Cerebellar nuclear complex (tissue), 1 donor: ENCODE results near the gene SHISA6.
"Not testable (repeated sequence)": the region's sequence is repeated elsewhere in the genome, so short reads cannot be mapped to it uniquely, and the experiment has no call there.

Source experiments
- DNase-seq, 2 experiments: peaks; one replicate each; lab custom pipeline; 2025; lab: John Stamatoyannopoulos, UW

Gene SHISA6

DNA sequence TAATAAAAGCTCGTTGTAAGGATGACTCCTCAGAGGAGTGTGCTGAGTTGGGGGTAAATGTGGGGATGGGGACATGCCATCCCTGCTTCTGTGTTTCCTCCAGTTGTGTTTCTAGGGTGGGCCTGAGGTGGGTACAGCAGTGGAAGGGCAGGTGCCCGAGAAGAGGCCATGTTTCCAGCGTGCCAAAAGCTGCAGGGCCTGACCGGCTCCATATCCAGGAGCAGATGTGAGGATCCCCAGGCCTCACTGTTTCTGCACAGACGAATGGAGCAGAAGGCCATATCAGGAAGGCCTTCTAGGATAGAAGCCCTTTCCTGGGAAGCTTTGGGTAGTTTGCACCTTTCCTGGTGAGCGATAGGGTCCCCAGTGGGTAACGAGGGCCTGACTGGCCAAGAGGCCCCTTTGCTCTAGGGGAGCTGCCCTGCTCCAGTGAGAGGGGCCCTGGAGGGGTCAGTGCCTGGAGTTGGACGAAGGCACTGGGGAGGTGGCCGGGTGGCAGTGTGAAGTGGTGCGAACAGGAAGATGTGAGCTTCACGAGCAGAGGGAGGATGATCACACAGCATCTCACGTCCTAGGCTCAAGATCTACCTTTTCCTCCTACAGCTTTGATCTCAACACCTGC is 62.9 kb downstream of the SHISA6 start:
- no peak for DNase-seq

DNA sequence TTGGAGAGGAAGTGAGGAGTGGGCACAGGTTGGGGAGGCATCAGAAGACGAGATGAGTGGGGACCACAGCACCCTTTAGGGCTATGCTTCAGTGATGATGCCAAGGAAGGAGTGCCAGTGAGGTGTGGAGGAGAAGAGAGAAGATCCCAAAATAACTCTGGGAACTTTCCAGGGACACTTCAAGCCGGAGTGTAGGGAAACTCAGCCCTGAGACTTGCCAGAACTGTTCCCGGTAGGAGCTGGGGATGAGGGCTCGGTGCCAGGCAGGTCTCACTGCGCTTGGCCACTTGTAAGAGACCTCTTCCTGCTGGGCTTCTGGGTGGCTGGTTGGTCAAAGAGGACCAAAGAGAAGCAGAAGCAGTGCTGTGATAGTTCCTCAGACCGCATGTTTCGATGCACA is 63.6 kb downstream of the SHISA6 start:
- no peak for DNase-seq

DNA sequence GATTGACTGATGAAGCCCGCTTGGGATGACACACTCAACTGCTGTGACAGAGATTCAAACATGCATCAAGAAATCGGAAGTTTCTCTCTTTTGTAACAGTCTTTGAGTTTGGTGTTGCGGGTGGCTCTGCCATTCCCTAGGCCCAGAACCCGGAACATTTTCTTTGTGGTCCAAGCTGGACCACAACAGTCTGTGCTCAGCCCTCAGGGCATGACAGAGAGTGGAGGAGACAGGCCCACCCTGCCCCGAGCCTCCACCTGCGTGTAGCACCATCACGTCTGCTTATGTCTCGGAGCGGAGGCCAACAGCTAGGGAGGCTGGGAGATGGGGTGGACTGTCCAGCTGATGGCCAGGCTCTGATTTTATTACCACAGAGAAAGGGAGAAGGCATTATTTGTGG is 64.5 kb downstream of the SHISA6 start:
- no peak for DNase-seq

DNA sequence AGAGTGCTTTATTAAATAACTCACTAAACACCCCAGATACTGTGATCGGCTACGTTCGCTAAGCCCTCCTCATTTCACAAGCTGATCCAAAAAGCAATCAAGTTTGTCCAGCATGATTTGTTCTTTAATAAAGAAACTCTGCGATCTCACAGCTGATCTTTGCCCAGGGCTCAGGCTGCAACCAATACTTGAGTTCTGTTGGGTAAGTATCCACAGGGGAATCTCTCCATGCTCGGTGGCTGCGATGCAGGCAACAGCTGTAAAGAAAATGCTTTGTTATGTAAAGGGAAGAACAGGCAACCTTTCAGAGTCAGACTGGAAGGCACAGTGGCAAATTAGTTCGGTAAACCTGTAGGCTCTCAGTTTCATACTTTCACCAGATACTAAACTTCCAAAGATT is 67.5 kb downstream of the SHISA6 start:
- DNase-seq, result no peak

DNA sequence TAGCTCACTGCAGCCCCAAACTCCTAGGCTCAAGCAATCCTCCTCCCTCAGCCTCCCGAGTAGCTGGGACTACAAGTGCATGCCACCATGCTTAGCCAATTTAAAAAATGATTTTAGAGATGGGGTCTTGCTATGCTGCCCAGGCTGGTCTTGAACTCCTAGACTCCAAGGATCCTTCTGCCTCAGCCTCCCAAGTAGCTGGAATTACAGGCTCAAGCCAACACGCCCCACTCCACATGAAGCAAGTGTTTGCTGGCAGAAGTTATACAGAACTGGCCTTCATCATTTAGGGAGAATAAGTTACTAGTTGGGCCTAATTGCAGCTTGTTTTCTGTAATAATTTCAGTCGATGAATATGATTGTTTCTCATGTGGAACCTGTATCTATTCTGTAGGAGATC is 68.0 kb downstream of the SHISA6 start:
- DNase-seq, result no peak

DNA sequence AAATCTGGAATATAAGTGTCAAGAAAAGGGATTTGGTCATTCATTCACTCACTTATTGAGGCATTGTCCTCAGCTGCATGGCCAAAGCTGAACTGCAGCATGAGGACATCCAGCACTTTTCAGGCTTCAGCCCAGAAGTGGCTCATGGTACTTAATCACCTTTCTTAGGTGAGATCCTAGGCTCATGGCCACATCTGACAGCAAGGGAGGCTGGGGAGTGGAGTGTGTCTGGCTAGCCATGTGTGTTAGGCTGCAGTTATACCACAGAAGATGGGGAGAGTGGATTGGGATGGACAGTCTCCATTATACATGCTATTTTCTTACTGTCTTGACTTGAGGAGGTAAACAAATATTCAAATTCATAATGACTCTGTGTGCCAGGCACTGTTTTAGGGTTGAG is 68.8 kb downstream of the SHISA6 start:
- DNase-seq, result no peak

DNA sequence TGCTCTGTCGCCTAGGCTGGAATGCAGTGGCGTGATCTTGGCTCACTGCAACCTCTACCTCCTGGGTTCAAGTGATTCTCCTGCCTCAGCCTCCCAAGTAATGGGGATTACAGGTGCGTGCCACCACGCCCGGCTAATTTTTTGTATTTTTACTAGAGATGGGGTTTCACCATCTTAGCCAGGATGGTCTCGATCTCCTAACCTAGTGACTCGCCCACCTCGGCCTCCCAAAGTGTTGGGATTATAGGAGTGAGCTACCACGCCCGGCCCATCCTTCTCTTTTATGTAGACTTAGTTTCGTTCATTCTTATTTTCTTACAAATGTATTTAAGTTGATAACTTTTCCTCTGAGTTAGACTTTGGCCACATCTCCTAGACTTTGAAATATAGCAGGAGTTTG is 75.4 kb downstream of the SHISA6 start:
- DNase-seq, result not testable (repeated sequence)

DNA sequence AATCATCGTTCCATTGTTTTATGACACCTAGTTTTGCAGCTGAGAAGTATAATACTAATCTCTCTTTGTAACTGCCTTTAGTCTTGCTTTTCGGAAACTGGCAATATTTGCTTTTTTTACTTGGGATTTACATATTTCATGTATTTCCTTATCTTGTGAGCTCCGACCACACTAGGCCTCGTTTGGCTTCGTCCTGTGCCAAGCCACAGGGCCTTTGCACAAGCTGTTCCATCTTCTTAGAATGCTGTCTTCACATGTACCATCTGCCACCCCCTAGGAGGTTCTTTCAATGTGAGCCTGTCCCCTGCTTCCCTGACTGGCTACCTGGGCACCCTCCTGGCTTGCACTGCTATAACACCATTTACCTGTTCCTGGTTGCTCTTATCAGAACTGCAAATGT is 77.2 kb downstream of the SHISA6 start:
- no peak for DNase-seq

DNA sequence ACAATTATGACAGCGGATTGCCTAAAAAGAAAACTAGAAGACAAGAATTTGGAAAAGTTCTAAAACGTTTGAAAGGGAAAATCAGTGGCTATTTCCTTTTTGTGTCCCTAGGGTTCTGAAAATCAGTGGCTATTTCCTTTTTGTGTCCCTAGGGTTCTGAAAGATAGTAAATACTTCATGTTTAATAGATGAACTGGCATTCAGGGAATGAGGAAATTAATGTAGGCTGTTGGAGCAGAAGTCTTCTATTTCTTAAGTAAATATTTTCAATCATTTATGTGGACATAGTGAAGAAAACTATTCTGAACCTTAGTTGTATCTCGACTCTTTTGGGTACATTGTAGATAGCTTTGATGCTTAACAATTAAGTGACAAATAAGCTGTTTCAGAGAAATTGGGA is 78.9 kb downstream of the SHISA6 start:
- no peak for DNase-seq

DNA sequence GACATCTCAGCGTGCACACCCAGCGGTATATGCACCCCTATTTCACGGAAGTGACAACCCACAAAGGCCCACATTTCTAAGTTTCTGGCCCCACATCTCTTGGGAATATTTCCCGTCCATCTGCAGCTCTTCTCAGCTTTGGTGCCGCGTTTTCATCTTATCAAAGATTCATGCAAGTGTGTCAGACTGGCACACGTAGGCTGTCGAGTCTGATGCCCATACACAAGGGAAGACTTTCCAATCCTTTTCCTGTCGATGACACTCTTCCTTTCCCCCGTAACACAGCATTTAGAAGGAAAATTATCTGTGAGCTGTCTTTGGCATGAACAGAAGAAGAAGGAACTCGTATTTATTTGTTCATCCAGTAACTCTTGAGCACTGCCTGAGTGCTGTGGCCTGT is 83.0 kb downstream of the SHISA6 start:
- DNase-seq, result no peak

DNA sequence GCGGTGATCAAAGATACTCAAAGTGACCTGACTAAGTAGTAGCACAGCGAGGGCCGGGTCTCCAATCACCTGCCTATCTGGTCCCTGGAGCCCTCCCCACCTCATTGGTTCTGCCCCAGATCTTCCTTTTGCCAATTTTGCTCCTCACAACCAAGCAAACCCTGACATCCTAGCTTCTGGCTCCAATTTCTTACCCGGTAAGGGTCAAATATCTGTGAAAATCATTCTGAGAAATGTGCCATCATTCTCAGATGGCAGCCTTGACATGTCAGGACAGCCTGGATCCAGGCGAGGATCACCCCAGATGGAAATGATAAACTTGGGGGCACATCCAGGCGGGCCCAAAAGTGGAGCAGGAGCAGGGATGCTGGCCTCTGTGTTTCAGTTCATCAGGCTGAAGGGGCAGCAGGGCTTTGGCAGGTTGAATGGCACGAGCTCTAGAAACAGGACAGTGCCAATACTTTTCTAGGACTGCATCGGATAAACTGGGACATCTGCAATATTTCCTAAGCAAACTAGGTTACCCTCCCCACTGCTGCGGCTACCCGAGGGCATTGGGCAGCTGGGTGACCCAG is 83.9 kb downstream of the SHISA6 start:
- DNase-seq, result no peak

DNA sequence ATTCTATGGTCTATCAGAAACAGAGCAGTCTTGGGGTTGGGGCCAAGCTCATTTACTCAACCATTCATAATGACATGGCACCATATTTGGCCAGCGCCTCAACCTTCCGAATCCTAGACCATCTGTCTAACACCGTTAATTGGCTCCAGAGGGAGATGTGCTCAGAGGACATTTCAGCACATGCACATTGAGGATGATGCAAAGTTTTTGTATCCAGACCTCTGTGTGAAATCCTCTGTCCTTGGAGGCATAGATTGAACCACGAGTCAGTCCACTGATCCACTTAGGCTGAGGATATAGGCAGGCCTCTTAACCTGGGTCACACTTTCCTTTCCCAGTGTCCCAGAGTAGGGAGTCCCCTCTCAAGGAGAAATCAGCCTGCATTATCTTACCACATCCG is 85.5 kb downstream of the SHISA6 start:
- DNase-seq, result no peak

DNA sequence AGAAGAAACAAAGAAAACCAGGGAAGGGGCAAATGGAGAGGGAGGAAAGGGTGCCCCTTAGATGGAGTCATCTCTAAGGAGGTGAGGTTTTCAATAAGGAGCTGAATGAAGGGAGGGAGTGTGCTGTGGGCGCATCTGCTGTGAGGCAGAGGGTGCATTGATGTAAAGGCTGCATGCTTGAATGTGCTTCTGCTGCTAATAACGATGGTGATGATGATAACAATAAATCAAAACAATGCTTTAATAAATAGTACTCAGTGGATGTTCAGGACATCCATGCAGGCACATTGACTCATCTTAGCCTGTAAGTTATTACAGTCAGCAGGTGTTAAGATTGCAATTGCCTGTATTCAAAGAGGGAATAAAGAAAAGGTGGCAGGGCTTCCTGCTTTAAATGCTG is 87.8 kb downstream of the SHISA6 start:
- no peak for DNase-seq

DNA sequence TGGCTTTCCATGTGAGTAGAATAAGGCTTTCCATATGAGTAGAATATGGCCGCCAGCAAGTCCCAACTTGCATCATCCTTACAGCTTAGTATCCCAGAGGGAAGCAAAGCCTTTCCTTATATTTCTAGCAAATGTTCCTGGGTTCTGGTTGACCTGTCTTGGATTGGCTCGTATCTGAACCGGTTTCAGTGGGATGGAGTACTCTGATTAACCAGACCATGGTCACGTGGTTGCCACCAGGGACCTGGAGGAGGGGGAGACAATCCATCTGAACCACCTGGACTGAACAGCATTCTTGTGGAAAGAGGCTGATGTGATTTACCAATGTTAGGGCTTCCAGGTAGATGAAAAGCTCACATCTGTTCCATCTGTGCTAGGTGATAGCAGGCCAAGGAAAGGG is 89.0 kb downstream of the SHISA6 start:
- no peak for DNase-seq

DNA sequence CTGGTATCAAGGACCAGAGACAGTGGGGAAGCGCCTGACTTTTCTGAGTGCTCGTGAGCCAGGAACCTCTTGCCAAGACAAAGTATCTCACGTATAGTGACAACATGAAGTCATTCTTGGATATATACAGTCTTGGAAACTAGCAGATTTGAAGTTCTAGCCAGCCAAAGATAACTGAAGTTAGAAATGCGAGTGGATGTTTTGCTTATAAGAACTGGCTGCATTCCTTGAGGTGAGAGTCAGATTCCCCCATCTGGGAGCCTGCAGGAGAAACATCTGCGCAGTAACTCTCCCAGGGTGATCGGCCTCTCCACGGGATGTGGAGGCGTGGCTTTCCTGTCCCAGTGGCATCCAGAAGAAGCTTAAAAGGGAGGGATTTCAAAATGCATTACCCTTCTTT is 89.8 kb downstream of the SHISA6 start:
- DNase-seq, result no peak

DNA sequence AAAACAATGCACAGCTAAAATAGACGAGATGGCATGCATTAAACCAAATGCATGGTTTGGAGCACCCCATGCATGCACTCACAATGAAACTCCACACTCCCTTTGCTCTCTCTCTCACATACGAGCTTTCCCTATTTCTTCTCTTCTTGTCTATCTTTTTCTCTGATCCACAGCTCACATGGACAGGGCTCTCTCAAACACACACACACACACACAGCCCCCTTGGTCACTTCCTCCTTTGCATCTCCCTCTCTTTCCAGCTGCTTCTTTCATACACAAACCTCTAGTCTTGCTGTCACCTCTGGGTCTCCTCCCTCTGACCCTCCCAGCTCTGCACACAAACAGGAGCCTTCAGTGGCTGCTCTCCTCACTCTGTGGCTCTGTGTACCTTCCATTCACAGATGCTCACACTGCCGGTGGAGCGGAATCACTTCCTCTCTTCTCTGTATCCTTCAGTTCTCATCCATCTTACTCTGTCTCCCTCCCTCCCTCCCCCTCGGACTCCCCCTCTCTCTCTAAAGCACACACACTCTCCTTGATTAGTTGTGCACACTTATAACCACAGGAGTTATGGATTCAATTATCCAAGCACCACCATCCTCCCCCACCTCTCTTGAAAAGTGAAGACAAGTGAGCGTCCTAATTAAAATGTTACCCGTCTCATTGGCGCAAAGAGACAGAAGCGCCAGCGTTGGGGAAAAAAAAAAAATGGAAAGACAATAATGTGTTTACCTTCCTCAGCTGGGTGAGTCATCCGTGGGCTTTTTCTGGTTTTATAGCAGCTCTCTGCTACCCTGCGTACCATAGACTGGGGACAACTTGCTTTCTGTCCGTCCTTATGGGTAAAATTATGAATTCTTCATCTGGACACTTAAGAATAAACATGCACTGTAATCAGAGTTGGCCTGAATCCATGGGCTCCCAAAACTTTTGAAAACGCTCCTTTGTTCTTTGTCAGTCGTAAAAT is 90.8 kb downstream of the SHISA6 start:
- no peak for DNase-seq

DNA sequence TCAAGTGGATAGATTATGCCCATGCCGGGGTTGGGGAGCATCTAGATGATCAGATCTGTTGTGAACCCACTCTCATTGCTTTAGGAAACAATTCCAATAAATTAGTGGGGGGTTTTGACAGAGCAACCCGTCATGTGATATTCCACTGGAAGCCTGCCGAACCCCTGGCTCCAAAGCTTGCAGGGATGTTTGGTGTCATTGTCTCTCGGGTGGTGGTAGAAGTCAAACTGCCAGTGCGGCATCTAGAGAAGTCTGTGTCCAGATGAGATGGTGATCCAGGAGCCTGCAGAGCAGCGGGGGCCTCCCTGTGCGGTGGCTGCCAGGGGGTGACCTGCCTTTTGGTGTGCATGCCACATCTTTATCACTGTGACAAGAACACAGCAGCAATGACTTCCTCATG is 91.7 kb downstream of the SHISA6 start:
- no peak for DNase-seq

DNA sequence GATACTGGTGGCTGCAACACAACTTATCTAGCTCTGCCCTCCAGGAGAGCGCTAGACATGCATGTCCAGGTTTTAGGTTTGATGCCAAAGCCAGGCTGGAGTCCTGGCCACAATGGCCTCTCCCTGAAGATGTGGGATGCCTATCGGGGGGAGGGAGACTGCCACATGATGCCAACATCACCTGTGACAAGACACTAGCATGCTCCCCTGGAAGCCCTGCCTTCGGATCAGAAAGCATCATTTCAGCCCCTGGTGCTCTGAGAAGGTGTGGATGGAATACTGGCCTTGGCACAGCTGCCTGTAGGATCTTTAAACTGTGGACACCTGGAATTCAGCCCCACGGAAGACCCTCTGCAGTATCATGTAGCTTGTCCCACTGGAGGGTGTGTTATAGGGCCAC is 93.5 kb downstream of the SHISA6 start:
- no peak for DNase-seq

DNA sequence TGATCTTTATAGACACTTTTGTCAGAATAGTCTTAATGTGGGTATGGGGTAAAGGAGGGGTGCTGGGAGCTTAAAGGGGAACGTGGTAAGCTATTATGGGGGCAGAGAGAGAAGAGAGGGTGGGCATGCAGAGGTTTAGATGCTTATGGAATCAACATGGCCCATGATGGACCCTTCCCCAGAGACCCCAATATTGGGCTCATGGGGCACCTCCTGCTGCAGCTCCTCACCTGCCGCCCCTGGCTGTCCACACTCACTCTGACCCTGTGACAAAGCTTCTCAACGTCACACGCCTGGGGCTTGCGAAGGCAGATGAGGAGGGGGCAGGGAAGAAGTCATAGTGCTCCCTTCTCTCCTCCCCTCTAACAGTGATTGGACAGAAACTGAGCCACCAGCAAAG is 95.3 kb downstream of the SHISA6 start:
- no peak for DNase-seq

DNA sequence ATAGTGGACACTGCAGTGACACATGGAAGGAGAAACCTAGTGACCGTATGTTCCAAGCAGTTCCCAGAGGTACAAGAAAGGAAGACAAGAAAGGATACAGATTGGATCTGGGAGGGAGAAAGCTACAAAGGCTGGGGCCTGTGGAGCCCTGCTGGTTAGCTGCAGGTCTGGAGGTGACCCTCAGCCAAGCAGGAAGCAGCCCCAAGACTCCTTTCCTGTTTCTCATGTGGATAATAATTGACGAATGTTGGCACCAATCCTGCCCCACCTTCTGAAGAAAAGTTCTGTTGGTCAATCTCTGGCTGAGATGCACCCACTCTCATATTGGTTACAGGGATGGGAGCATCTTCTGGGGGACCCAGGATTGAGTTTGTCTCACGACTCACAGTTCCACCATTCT is 99.8 kb downstream of the SHISA6 start:
- no peak for DNase-seq

DNA sequence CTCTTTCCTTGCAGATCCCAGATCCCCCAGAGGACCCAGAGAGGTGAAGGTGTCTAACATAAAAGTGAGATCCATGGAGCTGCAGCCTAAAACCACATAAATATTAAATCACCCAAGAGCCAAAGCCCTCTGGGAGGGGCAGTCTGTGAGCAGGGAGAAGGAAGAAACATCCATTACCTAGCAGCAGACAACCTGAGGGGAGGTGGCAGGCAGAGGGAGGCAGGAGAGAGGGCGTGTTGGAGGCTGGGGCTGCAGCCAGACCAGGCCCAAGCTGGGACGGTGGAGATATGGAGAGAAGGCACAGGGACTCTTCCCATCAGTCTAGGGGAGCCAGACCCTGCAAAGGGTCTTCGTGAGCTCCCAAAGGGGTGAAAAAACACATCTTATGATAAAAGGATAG is 101.1 kb downstream of the SHISA6 start:
- DNase-seq, result no peak

DNA sequence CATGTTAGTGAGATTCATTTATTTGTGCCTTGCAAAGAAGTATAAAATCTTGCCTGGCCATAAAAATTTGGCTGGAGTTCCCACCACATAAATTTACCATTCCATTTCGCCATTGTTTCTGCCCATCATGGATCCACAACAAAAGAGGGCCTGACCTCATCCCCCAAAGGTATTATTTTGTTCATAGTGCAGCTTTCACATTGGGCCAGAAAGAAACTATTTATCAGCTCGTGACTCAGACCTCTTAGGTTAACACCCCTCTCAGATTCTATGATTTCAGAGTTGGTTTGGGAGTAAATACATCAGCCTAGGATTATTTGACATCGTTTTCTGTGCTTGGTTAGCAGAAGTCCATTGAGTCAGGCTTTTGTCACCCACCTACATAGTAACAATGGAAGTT is 108.1 kb downstream of the SHISA6 start:
- DNase-seq, result no peak

DNA sequence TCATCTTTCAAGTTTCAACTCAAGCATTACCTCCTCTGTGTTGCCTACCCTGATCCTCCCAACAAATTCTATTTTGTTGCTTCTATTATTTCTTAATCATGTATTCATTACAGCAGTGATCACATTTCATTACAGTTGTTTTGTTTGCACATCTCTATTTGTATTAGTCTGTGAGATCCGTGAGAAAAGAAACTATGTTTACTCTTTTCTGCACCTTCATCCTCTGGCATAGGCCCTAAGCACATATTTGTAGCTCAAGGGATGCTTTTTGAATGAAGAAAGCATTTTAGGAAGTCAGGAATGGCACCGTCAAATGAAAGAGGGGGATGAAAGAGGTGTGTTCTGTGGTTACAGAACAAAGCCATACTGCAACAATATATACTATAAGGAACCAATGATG is 110.5 kb downstream of the SHISA6 start:
- no peak for DNase-seq
